Measurements from ENCODE around the gene ARSB. TPM values are rescaled to one million over a fixed set of nuclear protein-coding genes. Genes with fewer than 3 reads are reported as not detected.
A peak's percentile ranks its signal among the peaks of the same experiment; 100 is the strongest.

Gene ARSB
- total and polyA plus RNA-seq, 10 of the 15 experiments (the other 5 are each of a cell fraction or from before 2014, with no cell fraction given), result 1.2 to 8.2 (median 6.1) TPM

GRCh38 chr5:78922879-78923621 lies 62.1 kb downstream of the ARSB start (continued):
- TF ChIP-seq ATF7 (IDR thresholded peaks at IDR 0.05; ENCODE audit: low read depth) (peak; percentile 25; the same call in 1 of the 2 replicates), CREB1 (IDR thresholded peaks at IDR 0.05; ENCODE audit: low read depth) (peak; percentile 44; the same call in 1 of the 2 replicates)

GRCh38 chr5:78920604-78921003 lies 64.5 kb downstream of the ARSB start:
- no peaks in the 10 kb centered on the region for H3K79me2 ChIP-seq (ENCODE audit: control insufficient read depth, insufficient read depth, low read length)
- in situ Hi-C loops (cut with MboI) (no loop called here), intact Hi-C loops (cut with micrococcal nuclease; ENCODE audit: unreplicated experiment) (no loop called here)
- no peaks in the 10 kb centered on the region; a peak in 1 of 4 replicates for H3K36me3 ChIP-seq (ENCODE audit: control insufficient read depth in 2 of 2, insufficient read depth in 2 of 2, low read length in 1 of 2)
- no peak overlapping the region for H3K4me3 ChIP-seq
- no peak overlapping the region for H3K27ac ChIP-seq (ENCODE audit: control insufficient read depth, insufficient read depth)
- no peak overlapping the region for H2AFZ ChIP-seq (ENCODE audit: control insufficient read depth, low read depth, low read length)
- TF ChIP-seq SRF (IDR thresholded peaks at IDR 0.05; ENCODE audit: low read depth in 2 of 2, low read length in 2 of 2) (no peak), CTCF (IDR thresholded peaks at IDR 0.05 in 2 of 3, conservative IDR thresholded peaks at IDR 0.05 in 1 of 3; ENCODE audit: control insufficient read depth in 2 of 3, extremely low read depth in 1 of 3, insufficient read depth in 1 of 3, low read depth in 3 of 3, low read length in 3 of 3) (peak; percentile 19 to 39 (median 36); a peak in 3 of 6 replicates), RAD21 (IDR thresholded peaks at IDR 0.05; ENCODE audit: insufficient read depth, low read depth, low read length) (peak; percentile 56), SMC3 (IDR thresholded peaks at IDR 0.05; ENCODE audit: borderline replicate concordance, low read length) (peak; percentile 37; the same call in 1 of the 2 replicates)
- no peaks in the 10 kb centered on the region for H4K20me1 ChIP-seq (ENCODE audit: control insufficient read depth, insufficient read depth)
- ATAC-seq (no peak), DNase-seq (ENCODE audit: low read depth, low spot score) (no peak), FAIRE-seq (no peak)
- H3K27me3 ChIP-seq (replicated peaks in 1 of 2; ENCODE audit: control insufficient read depth in 2 of 2, insufficient read depth in 2 of 2, low read length in 1 of 2), result no peaks in the 10 kb centered on the region
- H3K9ac ChIP-seq (ENCODE audit: control insufficient read depth, insufficient read depth, low read length), result no peak overlapping the region
- no peak overlapping the region for H3K4me2 ChIP-seq (ENCODE audit: control insufficient read depth, insufficient read depth)
- ChIA-PET SMC1A (ENCODE audit: uncharacterized antibody, unreplicated experiment) (interaction anchor here (0.9 to 3.3 kb wide), 6 partner anchors 8 to 22 kb away, joined by 3 to 18 read pairs (median 4); no protein-coding TSS in a partner anchor), CTCF (interaction anchor here (0.5 to 3.5 kb wide), 7 partner anchors 8 to 383 kb away, joined by 3 to 23 read pairs (median 3); no protein-coding TSS in a partner anchor), RAD21 (ENCODE audit: unreplicated experiment) (interaction anchor here (0.9 to 1.3 kb wide), 5 partner anchors 16 to 383 kb away, joined by 3 to 4 read pairs (median 4); no protein-coding TSS in a partner anchor), POLR2A (no interaction called here)
- H3K9me3 ChIP-seq (replicated peaks; ENCODE audit: control insufficient read depth, insufficient read depth, low read length), result no peaks in the 10 kb centered on the region
- peaks cover 3% of the 10 kb centered on the region; the same call in 1 of the 2 replicates for H3K4me1 ChIP-seq (ENCODE audit: control insufficient read depth, insufficient read depth, low read length)
- no TSS peak for BruUV-seq (replicated peaks)
- WGBS (ENCODE audit: insufficient coverage, insufficient replicate concordance, low lambda C conversion rate, missing lambda C conversion rate), result 100% methylated on average over 2 of the region's 2 CpGs

Measured in GM12878 (cell line).